ENCODE data around the gene KIDINS220. TPM values are rescaled to one million over a fixed set of nuclear protein-coding genes. Genes with fewer than 3 reads are reported as not detected.

Gene KIDINS220
- total and polyA plus RNA-seq, 2 donors = 19.3 to 34.7 TPM

DNA sequence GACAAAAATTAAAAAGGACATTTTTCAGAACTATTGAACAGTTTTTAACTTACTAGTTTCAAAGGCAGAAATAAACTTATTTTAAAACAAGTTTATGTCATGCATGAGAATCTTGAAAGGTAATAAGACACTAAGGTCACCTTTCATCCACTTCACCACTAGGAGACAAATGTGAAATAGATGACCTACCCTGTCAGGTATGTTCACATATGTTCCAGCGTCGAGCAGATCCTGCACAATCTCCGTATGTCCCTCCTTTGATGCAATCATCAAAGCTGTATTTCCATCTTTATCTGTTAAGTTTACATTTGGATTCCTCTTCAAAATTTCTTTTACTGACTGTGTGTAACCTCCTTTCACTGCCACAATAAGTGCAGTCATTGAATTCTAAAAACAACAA, 34.7 kb downstream of the KIDINS220 start:
- peaks cover 36 to 56% of the 10 kb centered on the region in 2 donors for H3K36me3 ChIP-seq (ENCODE audit: control insufficient read depth in 2 of 2, insufficient read depth in 2 of 2, low read length in 1 of 2)
- WGBS = 98% methylated on average over 3 of the region's 3 CpGs

GRCh38 chr2:8800821-8801220, 36.6 kb downstream of the KIDINS220 start:
- Histone ChIP-seq H3K27ac (ENCODE audit: low read depth in 1 of 2, low read length in 1 of 2) (no peak overlapping the region), H3K4me3 (ENCODE audit: low read length in 2 of 2) (no peak overlapping the region), H3K36me3 (ENCODE audit: control insufficient read depth in 2 of 2, insufficient read depth in 2 of 2, low read length in 1 of 2) (peaks cover 31 to 53% of the 10 kb centered on the region in 2 donors), H3K4me1 (ENCODE audit: control insufficient read depth in 2 of 2, insufficient read depth in 2 of 2, low read length in 2 of 2) (peaks cover 2 to 11% of the 10 kb centered on the region in 2 donors), H3K27me3 (ENCODE audit: control insufficient read depth in 2 of 2, insufficient read depth in 1 of 2, low read length in 1 of 2) (no peaks in the 10 kb centered on the region), H3K9me3 (ENCODE audit: control insufficient read depth in 2 of 2, insufficient read depth in 1 of 2, low read length in 1 of 2) (no peaks in the 10 kb centered on the region)
- no peak for DNase-seq (ENCODE audit: low read depth in 6 of 9, low spot score in 9 of 9)
- 98% methylated on average over 4 of the region's 4 CpGs for WGBS

More for the DNA sequence above, 34.7 kb downstream of the KIDINS220 start:
- Histone ChIP-seq H3K9me3 (ENCODE audit: control insufficient read depth in 2 of 2, insufficient read depth in 1 of 2, low read length in 1 of 2) (no peaks in the 10 kb centered on the region), H3K27ac (ENCODE audit: low read depth in 1 of 2, low read length in 1 of 2) (no peak overlapping the region), H3K4me1 (ENCODE audit: control insufficient read depth in 2 of 2, insufficient read depth in 2 of 2, low read length in 2 of 2) (no peaks in the 10 kb centered on the region), H3K4me3 (ENCODE audit: low read length in 2 of 2) (no peak overlapping the region), H3K27me3 (ENCODE audit: control insufficient read depth in 2 of 2, insufficient read depth in 1 of 2, low read length in 1 of 2) (no peaks in the 10 kb centered on the region)
- no peak for DNase-seq (ENCODE audit: low read depth in 6 of 9, low spot score in 9 of 9)

DNA sequence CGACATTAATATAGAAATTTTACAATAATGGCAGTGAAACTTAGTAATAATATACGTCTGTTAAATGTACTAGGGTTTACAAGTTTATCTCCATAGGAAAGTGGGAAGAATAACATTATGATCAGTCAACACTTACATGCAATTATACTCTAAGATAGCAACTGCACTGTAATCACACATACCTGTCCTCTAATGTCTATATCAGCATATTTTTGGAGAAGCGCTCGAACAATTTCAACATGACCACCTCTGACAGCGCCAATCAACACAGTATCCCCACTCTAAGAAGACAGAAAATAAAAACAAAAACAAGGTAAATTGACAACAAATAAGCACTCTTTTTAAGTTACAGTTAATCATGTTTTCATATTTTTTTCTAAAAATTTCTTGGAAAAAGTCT, 37.2 kb downstream of the KIDINS220 start:
- Histone ChIP-seq H3K9me3 (ENCODE audit: control insufficient read depth in 2 of 2, insufficient read depth in 1 of 2, low read length in 1 of 2) (no peaks in the 10 kb centered on the region), H3K27me3 (ENCODE audit: control insufficient read depth in 2 of 2, insufficient read depth in 1 of 2, low read length in 1 of 2) (no peaks in the 10 kb centered on the region), H3K4me3 (ENCODE audit: low read length in 2 of 2) (no peak overlapping the region), H3K36me3 (ENCODE audit: control insufficient read depth in 2 of 2, insufficient read depth in 2 of 2, low read length in 1 of 2) (peaks cover 28 to 52% of the 10 kb centered on the region in 2 donors), H3K4me1 (ENCODE audit: control insufficient read depth in 2 of 2, insufficient read depth in 2 of 2, low read length in 2 of 2) (peaks cover 2 to 11% of the 10 kb centered on the region in 2 donors), H3K27ac (ENCODE audit: low read depth in 1 of 2, low read length in 1 of 2) (no peak overlapping the region)
- WGBS = 98% methylated on average over 5 of the region's 5 CpGs
- no peak for DNase-seq (ENCODE audit: low read depth in 6 of 9, low spot score in 9 of 9)

DNA sequence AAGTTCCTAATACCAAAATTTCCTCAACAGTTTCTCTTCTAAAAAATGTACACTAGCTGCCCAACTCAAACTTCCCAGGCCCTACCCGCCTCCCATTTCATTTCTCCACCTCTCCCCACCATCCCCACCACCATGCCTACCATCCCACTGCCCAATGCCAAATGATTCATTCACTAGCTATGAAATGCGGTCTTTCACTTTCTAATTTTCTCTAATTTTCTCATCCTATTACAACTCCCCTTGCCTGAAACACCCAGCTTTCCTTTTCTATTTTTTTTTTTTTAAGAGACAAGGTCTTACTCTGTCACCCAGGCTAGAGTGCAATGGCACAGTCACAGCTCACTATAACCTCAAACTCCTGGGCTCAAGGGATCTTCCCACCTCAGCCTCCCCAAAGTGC, 38.4 kb downstream of the KIDINS220 start:
- Histone ChIP-seq H3K27me3 (ENCODE audit: control insufficient read depth in 2 of 2, insufficient read depth in 1 of 2, low read length in 1 of 2) (no peaks in the 10 kb centered on the region), H3K36me3 (ENCODE audit: control insufficient read depth in 2 of 2, insufficient read depth in 2 of 2, low read length in 1 of 2) (peaks cover 24 to 57% of the 10 kb centered on the region in 2 donors), H3K4me1 (ENCODE audit: control insufficient read depth in 2 of 2, insufficient read depth in 2 of 2, low read length in 2 of 2) (peaks cover 2 to 11% of the 10 kb centered on the region in 2 donors), H3K4me3 (ENCODE audit: low read length in 2 of 2) (no peak overlapping the region), H3K9me3 (ENCODE audit: control insufficient read depth in 2 of 2, insufficient read depth in 1 of 2, low read length in 1 of 2) (no peaks in the 10 kb centered on the region), H3K27ac (ENCODE audit: low read depth in 1 of 2, low read length in 1 of 2) (no peak overlapping the region)
- WGBS = 97% methylated on average over 2 of the region's 2 CpGs
- no peak for DNase-seq (ENCODE audit: low read depth in 6 of 9, low spot score in 9 of 9)

DNA sequence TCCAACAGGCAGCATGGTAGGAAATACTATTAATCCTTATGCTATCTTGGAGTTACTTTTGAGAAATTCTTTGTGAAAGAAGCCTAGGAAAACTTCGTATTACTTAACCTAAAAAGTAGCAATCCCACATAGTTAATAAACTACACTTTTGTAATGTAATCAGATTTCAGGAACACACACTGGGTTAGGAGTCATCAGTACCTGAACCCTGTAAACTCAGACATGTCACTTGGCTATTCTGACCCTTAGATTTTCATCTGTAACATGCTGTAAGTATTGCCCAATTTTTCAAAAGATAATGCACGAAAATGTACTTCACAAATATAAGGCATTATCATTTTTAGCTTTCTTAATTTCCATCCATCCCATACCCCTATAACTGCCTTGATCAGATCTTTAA, 39.0 kb downstream of the KIDINS220 start:
- WGBS = 94% methylated on average over 2 of the region's 2 CpGs
- Histone ChIP-seq H3K36me3 (ENCODE audit: control insufficient read depth in 2 of 2, insufficient read depth in 2 of 2, low read length in 1 of 2) (peaks cover 28 to 60% of the 10 kb centered on the region in 2 donors), H3K27me3 (ENCODE audit: control insufficient read depth in 2 of 2, insufficient read depth in 1 of 2, low read length in 1 of 2) (no peaks in the 10 kb centered on the region), H3K9me3 (ENCODE audit: control insufficient read depth in 2 of 2, insufficient read depth in 1 of 2, low read length in 1 of 2) (no peaks in the 10 kb centered on the region), H3K4me3 (ENCODE audit: low read length in 2 of 2) (no peak overlapping the region), H3K27ac (ENCODE audit: low read depth in 1 of 2, low read length in 1 of 2) (no peak overlapping the region), H3K4me1 (ENCODE audit: control insufficient read depth in 2 of 2, insufficient read depth in 2 of 2, low read length in 2 of 2) (peaks cover 2 to 11% of the 10 kb centered on the region in 2 donors)
- DNase-seq (ENCODE audit: low read depth in 6 of 9, low spot score in 9 of 9) = no peak

DNA sequence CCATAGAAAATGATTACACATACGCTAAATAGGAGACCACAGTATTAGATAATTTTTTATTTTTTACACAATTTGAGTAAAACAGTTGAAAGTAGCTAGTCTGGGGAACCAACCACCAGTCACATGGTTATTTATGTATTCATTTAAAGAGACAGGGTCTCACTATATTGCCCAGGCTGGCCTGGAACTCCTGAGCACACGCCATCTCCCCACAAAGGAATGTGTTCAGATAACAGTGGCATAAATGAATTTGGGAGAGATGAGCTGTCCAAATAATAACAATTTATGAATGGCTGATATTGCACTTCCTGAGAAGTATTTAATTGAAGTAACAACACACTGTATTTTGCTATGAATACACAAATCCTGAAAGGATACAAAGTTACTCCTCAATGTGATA, 39.7 kb downstream of the KIDINS220 start:
- Histone ChIP-seq H3K27me3 (ENCODE audit: control insufficient read depth in 2 of 2, insufficient read depth in 1 of 2, low read length in 1 of 2) (no peaks in the 10 kb centered on the region), H3K9me3 (ENCODE audit: control insufficient read depth in 2 of 2, insufficient read depth in 1 of 2, low read length in 1 of 2) (no peaks in the 10 kb centered on the region), H3K36me3 (ENCODE audit: control insufficient read depth in 2 of 2, insufficient read depth in 2 of 2, low read length in 1 of 2) (peaks cover 31 to 63% of the 10 kb centered on the region in 2 donors), H3K4me1 (ENCODE audit: control insufficient read depth in 2 of 2, insufficient read depth in 2 of 2, low read length in 2 of 2) (peaks cover 2 to 11% of the 10 kb centered on the region in 2 donors), H3K27ac (ENCODE audit: low read depth in 1 of 2, low read length in 1 of 2) (no peak overlapping the region), H3K4me3 (ENCODE audit: low read length in 2 of 2) (no peak overlapping the region)
- no peak for DNase-seq (ENCODE audit: low read depth in 6 of 9, low spot score in 9 of 9)
- WGBS = 98% methylated on average over 2 of the region's 2 CpGs

DNA sequence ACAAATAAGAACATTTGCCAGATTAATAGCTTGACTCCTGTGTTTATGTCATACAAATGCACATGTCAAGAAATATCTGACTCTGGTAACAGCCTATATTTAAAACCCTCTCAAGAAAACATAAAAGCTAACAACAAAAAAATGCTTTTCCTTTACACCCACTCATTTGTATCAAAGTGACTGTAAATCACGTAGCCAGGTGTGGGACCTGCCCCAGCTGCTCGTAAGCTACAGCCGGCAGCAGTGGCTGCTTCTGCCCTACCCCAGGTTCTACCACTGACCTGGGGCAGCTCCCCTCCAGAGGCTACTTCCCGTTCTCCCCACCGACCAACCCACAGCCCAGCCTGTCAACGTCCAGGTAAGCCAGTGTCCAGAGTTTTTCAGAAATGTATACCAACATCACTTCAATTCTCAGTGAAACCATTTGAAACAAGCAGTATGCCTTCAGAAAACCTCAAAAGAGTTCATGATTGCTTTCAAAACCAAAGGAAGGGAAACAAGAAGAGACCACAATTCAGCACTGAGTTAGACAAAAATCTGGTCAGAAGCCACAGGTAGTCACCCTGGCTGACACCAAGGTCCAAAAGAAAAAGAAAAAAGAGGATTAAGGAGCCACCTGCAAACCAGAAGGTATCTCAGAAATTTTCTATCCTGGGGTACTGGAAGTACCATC, 40.4 kb downstream of the KIDINS220 start:
- Histone ChIP-seq H3K4me3 (ENCODE audit: low read length in 2 of 2) (no peak overlapping the region), H3K27me3 (ENCODE audit: control insufficient read depth in 2 of 2, insufficient read depth in 1 of 2, low read length in 1 of 2) (no peaks in the 10 kb centered on the region), H3K27ac (ENCODE audit: low read depth in 1 of 2, low read length in 1 of 2) (peak overlapping the region in 1 of 2 donors; percentile 31), H3K36me3 (ENCODE audit: control insufficient read depth in 2 of 2, insufficient read depth in 2 of 2, low read length in 1 of 2) (peaks cover 26 to 63% of the 10 kb centered on the region in 2 donors), H3K9me3 (ENCODE audit: control insufficient read depth in 2 of 2, insufficient read depth in 1 of 2, low read length in 1 of 2) (no peaks in the 10 kb centered on the region), H3K4me1 (ENCODE audit: control insufficient read depth in 2 of 2, insufficient read depth in 2 of 2, low read length in 2 of 2) (peaks cover 2 to 11% of the 10 kb centered on the region in 2 donors)
- DNase-seq (ENCODE audit: low read depth in 6 of 9, low spot score in 9 of 9) = peak in 4 of 9 donors; percentile 7 to 50 (median 15)
- 65% methylated on average over 6 of the region's 6 CpGs for WGBS

DNA sequence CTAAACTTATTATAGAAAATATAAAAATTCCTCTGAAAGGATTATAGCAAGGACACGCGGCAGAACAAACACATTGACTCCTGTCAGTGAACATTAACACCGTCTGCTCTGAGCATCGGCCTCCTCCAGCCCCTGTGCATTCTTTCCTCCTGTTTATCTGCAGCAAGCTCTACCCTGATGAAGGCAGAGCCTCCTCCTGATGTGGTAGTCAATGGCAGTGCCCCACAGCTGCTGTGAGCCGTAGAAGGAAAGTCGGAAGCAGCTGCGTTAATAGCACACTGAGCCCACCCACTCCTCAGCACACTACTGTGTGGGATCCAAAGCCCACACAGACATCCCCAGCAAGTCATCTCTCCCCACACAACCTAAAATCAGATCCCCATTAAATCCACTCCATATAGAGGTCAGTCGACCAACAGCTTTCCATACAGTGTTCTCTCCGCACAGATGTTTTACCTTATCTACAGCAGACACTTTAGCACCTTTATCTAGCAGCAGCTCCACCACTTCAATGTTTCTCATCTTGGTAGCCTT, 41.0 kb downstream of the KIDINS220 start:
- Histone ChIP-seq H3K9me3 (ENCODE audit: control insufficient read depth in 2 of 2, insufficient read depth in 1 of 2, low read length in 1 of 2) (no peaks in the 10 kb centered on the region), H3K36me3 (ENCODE audit: control insufficient read depth in 2 of 2, insufficient read depth in 2 of 2, low read length in 1 of 2) (peaks cover 21 to 59% of the 10 kb centered on the region in 2 donors), H3K27ac (ENCODE audit: low read depth in 1 of 2, low read length in 1 of 2) (no peak overlapping the region), H3K4me3 (ENCODE audit: low read length in 2 of 2) (no peak overlapping the region), H3K4me1 (ENCODE audit: control insufficient read depth in 2 of 2, insufficient read depth in 2 of 2, low read length in 2 of 2) (peaks cover 2 to 11% of the 10 kb centered on the region in 2 donors), H3K27me3 (ENCODE audit: control insufficient read depth in 2 of 2, insufficient read depth in 1 of 2, low read length in 1 of 2) (no peaks in the 10 kb centered on the region)
- WGBS = 98% methylated on average over 9 of the region's 9 CpGs
- DNase-seq (ENCODE audit: low read depth in 6 of 9, low spot score in 9 of 9) = no peak

- H3K4me1 ChIP-seq (ENCODE audit: control insufficient read depth in 2 of 2, insufficient read depth in 2 of 2, low read length in 2 of 2) = peaks cover 2 to 11% of the 10 kb centered on the region in 2 donors
- peaks cover 29 to 59% of the 10 kb centered on the region in 2 donors for H3K36me3 ChIP-seq (ENCODE audit: control insufficient read depth in 2 of 2, insufficient read depth in 2 of 2, low read length in 1 of 2)
- DNase-seq (ENCODE audit: low read depth in 6 of 9, low spot score in 9 of 9) = no peak
- no peak overlapping the region for H3K27ac ChIP-seq (ENCODE audit: low read depth in 1 of 2, low read length in 1 of 2)
- H3K9me3 ChIP-seq (ENCODE audit: control insufficient read depth in 2 of 2, insufficient read depth in 1 of 2, low read length in 1 of 2) = no peaks in the 10 kb centered on the region
- H3K27me3 ChIP-seq (ENCODE audit: control insufficient read depth in 2 of 2, insufficient read depth in 1 of 2, low read length in 1 of 2) = no peaks in the 10 kb centered on the region
- 99% methylated on average over 8 of the region's 8 CpGs for WGBS
- H3K4me3 ChIP-seq (ENCODE audit: low read length in 2 of 2) = no peak overlapping the region
Measured at GRCh38 chr2:8794923-8795825, 42.2 kb downstream of the KIDINS220 start.

All from thymus (tissue), 11 donors.